Tibial nerve (tissue), 4 donors: ENCODE results near the gene SLC6A17. TPM values are rescaled to one million over a fixed set of nuclear protein-coding genes. Genes with fewer than 3 reads are reported as not detected.

Experiments
- DNase-seq, 2 donors: peaks; one replicate each; pipeline ENCODE4 v3.0.0-alpha.2; 2019; ENCODE audit warnings: low spot score in 2 of 2
- H3K27ac ChIP-seq, 4 donors: fragments of 200-600 bp; sonication (generic) in 3 of 4; one replicate each; pipeline ENCODE4 v1.5.1; 2017 to 2019; ENCODE audit warnings: mild to moderate bottlenecking in 1 of 4
- H3K27me3 ChIP-seq, 2 donors: fragments of 200-600 bp; sonication (generic) in 1 of 2; one replicate each; pipeline versions ENCODE4 v1.5.1 to v1.6.0; 2017 to 2019
- H3K36me3 ChIP-seq, 3 donors: fragments of 200-600 bp; sonication (generic); one replicate each; pipeline ENCODE4 v1.5.1; 2018 to 2019
- H3K4me1 ChIP-seq, 4 donors: fragments of 200-600 bp; sonication (generic) in 3 of 4; one replicate each; pipeline ENCODE4 v1.5.1; 2017 to 2019
- H3K4me3 ChIP-seq, 4 donors: fragments of 200-600 bp; sonication (generic) in 3 of 4; one replicate each; pipeline ENCODE4 v1.5.1; 2017 to 2019; ENCODE audit warnings: mild to moderate bottlenecking in 1 of 4, moderate library complexity in 1 of 4
- H3K9me3 ChIP-seq, 4 donors: fragments of 200-600 bp; sonication (generic) in 3 of 4; one replicate each; pipeline ENCODE4 v1.5.1; 2017 to 2019
- EP300 ChIP-seq, 2 donors: sonication (generic); formaldehyde crosslinking; IDR thresholded peaks; one replicate each; pipeline ENCODE4 v1.6.1; 2017; ENCODE audit warnings: antibody characterized with exemption in 2 of 2, mild to moderate bottlenecking in 1 of 2
- POLR2A ChIP-seq, 2 donors: fragments of 450-650 bp; IDR thresholded peaks; one replicate each; pipeline ENCODE4 v1.6.1; 2017; ENCODE audit warnings: antibody characterized with exemption in 2 of 2, mild to moderate bottlenecking in 2 of 2, moderate library complexity in 2 of 2
- WGBS, 2 donors: methylation state at CpG; one replicate each; pipeline ENCODE4 v1.1.5; 2018; 5-methylcytosine and 5-hydroxymethylcytosine counted together
- total RNA-seq, 4 donors: library from RNA; depleted of rRNA; stranded (reverse); fragments of >200 nt; gene quantifications; one replicate each; pipeline ENCODE4 v1.1.0, GENCODE V29; 2016
- TF ChIP-seq, protein P1 (sequence below), 5 experiments: fragments of 200-600 bp in 3 of 5; fragments of 450-650 bp in 2 of 5; sonication (generic) in 3 of 5; IDR thresholded peaks; one replicate each; pipeline ENCODE4 v1.5.1; 2016 to 2019; ENCODE audit warnings: antibody characterized with exemption in 5 of 5, mild to moderate bottlenecking in 3 of 5, moderate library complexity in 2 of 5

SLC6A17 gene
- total RNA-seq, 4 donors from 2014 or later: under 0.01 to 0.22 TPM; not detected in 2

DNA sequence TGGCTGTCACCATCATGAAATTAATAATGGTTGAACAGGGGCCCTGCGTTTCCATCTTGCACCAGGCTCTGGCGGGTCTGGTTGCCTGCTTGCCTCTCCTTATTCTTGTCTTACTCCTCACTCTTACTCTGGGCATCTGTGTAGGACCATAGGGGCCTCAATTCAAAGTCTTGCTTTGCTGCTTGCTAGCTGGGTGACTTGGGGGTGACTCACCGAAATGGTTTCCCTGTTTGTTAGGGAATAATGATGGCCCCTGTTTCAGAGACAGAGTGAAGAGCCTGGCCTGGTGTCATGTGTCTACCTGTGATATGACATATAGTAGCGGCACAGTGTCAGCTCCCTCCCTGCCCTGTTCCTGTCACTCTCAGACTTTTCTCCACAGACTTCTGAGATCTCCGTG is 84.4 kb downstream of the SLC6A17 start:
- H3K36me3 ChIP-seq: peaks cover 0 to 63% (median 4%) of the 10 kb centered on the region in 3 donors
- H3K9me3 ChIP-seq: peaks cover 0 to 12% (median 0%) of the 10 kb centered on the region in 4 donors
- 82 to 92% methylated on average over 5 of the region's 5 CpGs for WGBS, 2 donors
- H3K4me3 ChIP-seq: no peak overlapping the region
- no peak for DNase-seq
- no peaks in the 10 kb centered on the region for H3K27me3 ChIP-seq
- peaks cover 0 to 4% (median 0%) of the 10 kb centered on the region in 4 donors for H3K4me1 ChIP-seq
- TF ChIP-seq POLR2A (IDR thresholded peaks at IDR 0.05) (no peak), EP300 (IDR thresholded peaks at IDR 0.05) (no peak)
- TF ChIP-seq, protein P1, sequence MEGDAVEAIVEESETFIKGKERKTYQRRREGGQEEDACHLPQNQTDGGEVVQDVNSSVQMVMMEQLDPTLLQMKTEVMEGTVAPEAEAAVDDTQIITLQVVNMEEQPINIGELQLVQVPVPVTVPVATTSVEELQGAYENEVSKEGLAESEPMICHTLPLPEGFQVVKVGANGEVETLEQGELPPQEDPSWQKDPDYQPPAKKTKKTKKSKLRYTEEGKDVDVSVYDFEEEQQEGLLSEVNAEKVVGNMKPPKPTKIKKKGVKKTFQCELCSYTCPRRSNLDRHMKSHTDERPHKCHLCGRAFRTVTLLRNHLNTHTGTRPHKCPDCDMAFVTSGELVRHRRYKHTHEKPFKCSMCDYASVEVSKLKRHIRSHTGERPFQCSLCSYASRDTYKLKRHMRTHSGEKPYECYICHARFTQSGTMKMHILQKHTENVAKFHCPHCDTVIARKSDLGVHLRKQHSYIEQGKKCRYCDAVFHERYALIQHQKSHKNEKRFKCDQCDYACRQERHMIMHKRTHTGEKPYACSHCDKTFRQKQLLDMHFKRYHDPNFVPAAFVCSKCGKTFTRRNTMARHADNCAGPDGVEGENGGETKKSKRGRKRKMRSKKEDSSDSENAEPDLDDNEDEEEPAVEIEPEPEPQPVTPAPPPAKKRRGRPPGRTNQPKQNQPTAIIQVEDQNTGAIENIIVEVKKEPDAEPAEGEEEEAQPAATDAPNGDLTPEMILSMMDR (IDR thresholded peaks at IDR 0.05): no peak
- H3K27ac ChIP-seq: no peak overlapping the region

DNA sequence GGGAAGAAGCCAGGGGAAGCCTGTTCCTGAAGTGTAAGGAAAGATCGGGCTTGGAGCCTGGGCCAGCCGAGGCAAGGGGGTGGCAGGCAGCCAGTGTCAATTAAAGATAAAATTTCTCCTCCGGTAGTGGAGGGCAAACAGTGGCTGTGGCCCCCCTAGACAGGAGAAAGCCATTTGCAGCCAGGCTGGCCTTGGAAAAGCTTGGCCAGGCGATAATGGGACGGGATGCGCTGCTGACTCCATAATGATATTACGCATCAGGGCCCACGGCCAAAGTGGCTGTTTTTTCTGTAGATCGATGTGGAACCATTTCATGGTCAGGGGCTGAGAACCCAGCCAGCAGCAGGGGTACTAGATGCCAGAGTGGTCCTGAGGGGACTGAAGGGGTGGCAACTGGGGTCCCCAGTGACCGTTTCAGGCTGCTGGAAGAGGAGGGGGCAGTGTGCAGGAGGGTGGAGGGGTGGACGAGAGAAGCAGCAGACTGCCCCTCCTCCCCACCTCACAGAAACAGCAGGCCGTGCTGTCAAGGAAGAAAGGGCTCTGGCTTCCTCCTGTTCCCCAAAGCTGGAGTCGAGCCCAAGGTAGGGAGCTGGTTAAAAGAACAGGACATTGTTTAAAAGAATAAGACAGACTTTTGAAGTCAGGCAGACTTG is 85.0 kb downstream of the SLC6A17 start:
- peaks cover 0 to 6% (median 0%) of the 10 kb centered on the region in 4 donors for H3K4me1 ChIP-seq
- TF ChIP-seq POLR2A (IDR thresholded peaks at IDR 0.05) (no peak), EP300 (IDR thresholded peaks at IDR 0.05) (no peak)
- TF ChIP-seq, protein P1 (IDR thresholded peaks at IDR 0.05): no peak
- no peak overlapping the region for H3K27ac ChIP-seq
- peaks cover 0 to 57% (median 4%) of the 10 kb centered on the region in 3 donors for H3K36me3 ChIP-seq
- no peak overlapping the region for H3K4me3 ChIP-seq
- H3K9me3 ChIP-seq: peaks cover 0 to 12% (median 0%) of the 10 kb centered on the region in 4 donors
- H3K27me3 ChIP-seq: no peaks in the 10 kb centered on the region
- 57 to 65% methylated on average over 13 of the region's 13 CpGs for WGBS, 2 donors
- no peak for DNase-seq

DNA sequence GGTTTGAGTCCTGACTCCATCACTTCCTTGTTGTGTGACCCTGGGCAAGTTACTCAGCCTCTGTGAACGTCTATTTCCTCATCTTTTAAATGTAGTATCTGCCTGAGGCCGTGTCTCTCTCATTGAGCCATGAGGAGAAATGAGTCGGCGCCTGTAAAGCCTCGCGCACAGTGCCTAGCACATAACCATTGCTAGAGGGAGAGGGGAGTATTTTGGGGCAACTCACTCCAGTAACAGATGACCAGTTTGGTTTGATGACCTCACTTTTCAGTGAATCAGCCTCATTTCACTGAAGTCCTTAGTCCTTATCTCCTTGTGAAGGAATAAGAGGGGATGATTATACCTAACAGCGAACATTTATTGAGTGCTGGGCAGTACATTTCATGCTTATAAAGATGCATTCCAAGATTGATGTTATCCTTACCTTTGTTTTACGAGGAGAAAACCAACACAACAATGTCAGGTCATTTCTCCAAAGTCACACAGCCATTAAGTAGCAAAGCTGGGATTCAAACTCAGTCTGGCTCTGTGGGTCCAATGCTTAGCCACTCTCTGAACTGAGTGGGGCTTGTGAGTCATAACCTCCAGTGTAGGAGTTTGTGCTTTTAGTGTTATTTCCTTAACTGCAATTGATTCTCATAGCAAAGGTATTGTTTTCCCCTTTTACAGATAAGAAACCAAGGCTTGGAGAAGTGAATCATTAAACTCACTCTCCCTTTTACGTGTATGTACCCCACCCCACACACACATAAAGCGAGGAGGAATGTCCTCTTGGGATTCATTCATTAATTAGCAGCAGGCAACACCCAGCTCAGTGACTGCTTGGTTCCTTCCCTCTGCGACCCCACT is 85.8 kb downstream of the SLC6A17 start:
- H3K27me3 ChIP-seq: no peaks in the 10 kb centered on the region
- no peak overlapping the region for H3K4me3 ChIP-seq
- DNase-seq: no peak
- WGBS, 2 donors: 59 to 61% methylated on average over 11 of the region's 11 CpGs
- H3K27ac ChIP-seq: no peak overlapping the region
- H3K4me1 ChIP-seq: peaks cover 0 to 6% (median 0%) of the 10 kb centered on the region in 4 donors
- peaks cover 0 to 50% (median 4%) of the 10 kb centered on the region in 3 donors for H3K36me3 ChIP-seq
- TF ChIP-seq EP300 (IDR thresholded peaks at IDR 0.05): no peak
- TF ChIP-seq, protein P1 (IDR thresholded peaks at IDR 0.05): no peak
- TF ChIP-seq POLR2A (IDR thresholded peaks at IDR 0.05): no peak
- H3K9me3 ChIP-seq: peaks cover 0 to 12% (median 0%) of the 10 kb centered on the region in 4 donors

DNA sequence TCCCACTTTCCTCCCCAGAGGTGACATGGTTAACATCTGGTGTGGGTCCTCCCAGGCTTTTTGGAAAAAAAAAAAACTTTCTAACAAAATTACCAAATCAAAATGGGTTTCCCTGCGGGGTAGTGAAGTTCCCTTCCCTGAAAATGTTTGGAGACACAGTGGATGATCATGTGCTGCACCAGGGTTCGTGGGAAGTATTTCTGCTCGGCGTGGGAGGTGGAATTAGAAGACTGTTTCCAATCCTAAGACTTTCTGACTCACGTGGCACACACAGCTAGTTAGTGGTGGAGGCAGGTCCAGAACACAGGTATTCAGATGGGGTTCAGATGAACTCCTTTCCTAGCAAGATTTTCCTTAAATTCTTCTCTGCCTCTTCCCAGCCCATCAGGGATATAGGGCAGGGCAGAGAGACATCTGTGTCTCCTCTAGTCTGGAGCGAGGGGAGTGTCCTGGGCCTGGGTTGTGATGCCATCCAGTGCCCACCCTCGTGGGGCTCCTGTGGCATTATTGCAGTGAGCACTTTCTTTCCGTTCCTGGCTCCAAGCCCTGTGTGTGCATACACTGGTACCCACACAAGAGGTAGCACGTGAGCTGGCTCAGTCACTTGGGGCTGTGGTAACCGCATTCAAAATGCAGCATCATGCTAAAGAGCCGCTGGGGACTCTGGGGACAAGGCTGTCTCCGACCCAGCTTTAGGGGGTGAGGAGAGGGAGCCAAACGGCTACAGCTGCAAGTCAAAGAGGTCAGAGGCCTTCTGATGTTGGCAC is 87.3 kb downstream of the SLC6A17 start:
- Histone ChIP-seq H3K27me3 (no peaks in the 10 kb centered on the region), H3K4me1 (peaks cover 0 to 6% (median 0%) of the 10 kb centered on the region in 4 donors), H3K9me3 (peaks cover 0 to 6% (median 0%) of the 10 kb centered on the region in 4 donors), H3K27ac (no peak overlapping the region), H3K4me3 (no peak overlapping the region), H3K36me3 (peaks cover 0 to 35% (median 4%) of the 10 kb centered on the region in 3 donors)
- 56 to 66% methylated on average over 13 of the region's 13 CpGs for WGBS, 2 donors
- no peak for TF ChIP-seq EP300 (IDR thresholded peaks at IDR 0.05)
- TF ChIP-seq, protein P1 (IDR thresholded peaks at IDR 0.05): no peak
- TF ChIP-seq POLR2A (IDR thresholded peaks at IDR 0.05): no peak
- no peak for DNase-seq
